Muscle of back (tissue), 13 donors: ENCODE results near the gene MFAP4. TPM values are rescaled to one million over a fixed set of nuclear protein-coding genes. Genes with fewer than 3 reads are reported as not detected.

ENCODE experiments used
- DNase-seq, 3 donors: peaks; one replicate each; pipeline versions ENCODE4 v3.0.0 to v3.0.0-alpha.2; 2013
- long read RNA-seq, 9 donors: transcript quantifications; one replicate each; lab custom pipeline, GENCODE V29; 2026
- polyA plus RNA-seq, 10 donors: library from polyadenylated mRNA; unstranded; fragments of 120-200 nt; gene quantifications; one replicate each; pipeline ENCODE4 v1.2.1, GENCODE V29; 2013; ENCODE audit not compliant: insufficient read length in 10 of 10

The MFAP4 gene
- polyA plus RNA-seq, result 100 to 1,000 TPM; 247 to 372 (median 275) TPM
- long read RNA-seq, donor 1, transcript MFAP4-201 (6 exons, 1,873 nt), result major isoform, 114 of 166 reads
- long read RNA-seq, donor 1, transcript MFAP4-202 (6 exons, 1,932 nt), result minor isoform, 8 of 166 reads
- long read RNA-seq, donor 1, transcript MFAP4-203 (5 exons, 1,876 nt), result minor isoform, 14 of 166 reads
- long read RNA-seq, donor 1, partial matches to known transcripts, result 30 of 166 reads
- long read RNA-seq, donor 1, other reads (novel, unspliced or antisense), result 0 of 166 reads
- long read RNA-seq, donor 2, transcript MFAP4-203 (5 exons, 1,876 nt), result minor isoform, 9 of 98 reads
- long read RNA-seq, donor 2, transcript MFAP4-202 (6 exons, 1,932 nt), result minor isoform, 5 of 98 reads
- long read RNA-seq, donor 2, transcript MFAP4-201 (6 exons, 1,873 nt), result major isoform, 70 of 98 reads
- long read RNA-seq, donor 2, partial matches to known transcripts, result 14 of 98 reads
- long read RNA-seq, donor 2, other reads (novel, unspliced or antisense), result 0 of 98 reads
- long read RNA-seq, donor 3, result 0 reads
- long read RNA-seq, donor 4, transcript MFAP4-202 (6 exons, 1,932 nt), result minor isoform, 8 of 145 reads
- long read RNA-seq, donor 4, transcript MFAP4-201 (6 exons, 1,873 nt), result major isoform, 95 of 145 reads
- long read RNA-seq, donor 4, transcript MFAP4-203 (5 exons, 1,876 nt), result minor isoform, 21 of 145 reads
- long read RNA-seq, donor 4, partial matches to known transcripts, result 21 of 145 reads
- long read RNA-seq, donor 4, other reads (novel, unspliced or antisense), result 0 of 145 reads
- long read RNA-seq, donor 5, transcript MFAP4-202 (6 exons, 1,932 nt), result minor isoform, 12 of 252 reads
- long read RNA-seq, donor 5, transcript MFAP4-201 (6 exons, 1,873 nt), result major isoform, 162 of 252 reads
- long read RNA-seq, donor 5, transcript MFAP4-203 (5 exons, 1,876 nt), result minor isoform, 20 of 252 reads
- long read RNA-seq, donor 5, partial matches to known transcripts, result 56 of 252 reads
- long read RNA-seq, donor 5, other reads (novel, unspliced or antisense), result 0 of 252 reads
- long read RNA-seq, donor 6, transcript MFAP4-201 (6 exons, 1,873 nt), result major isoform, 131 of 196 reads
- long read RNA-seq, donor 6, transcript MFAP4-203 (5 exons, 1,876 nt), result minor isoform, 12 of 196 reads
- long read RNA-seq, donor 6, transcript MFAP4-202 (6 exons, 1,932 nt), result minor isoform, 9 of 196 reads
- long read RNA-seq, donor 6, partial matches to known transcripts, result 44 of 196 reads
- long read RNA-seq, donor 6, other reads (novel, unspliced or antisense), result 0 of 196 reads
- long read RNA-seq, donor 7, transcript MFAP4-203 (5 exons, 1,876 nt), result minor isoform, 11 of 120 reads
- long read RNA-seq, donor 7, transcript MFAP4-202 (6 exons, 1,932 nt), result minor isoform, 7 of 120 reads
- long read RNA-seq, donor 7, transcript MFAP4-201 (6 exons, 1,873 nt), result major isoform, 86 of 120 reads
- long read RNA-seq, donor 7, partial matches to known transcripts, result 16 of 120 reads
- long read RNA-seq, donor 7, other reads (novel, unspliced or antisense), result 0 of 120 reads
- long read RNA-seq, donor 8, transcript MFAP4-202 (6 exons, 1,932 nt), result minor isoform, 7 of 139 reads
- long read RNA-seq, donor 8, transcript MFAP4-201 (6 exons, 1,873 nt), result major isoform, 86 of 139 reads
- long read RNA-seq, donor 8, transcript MFAP4-203 (5 exons, 1,876 nt), result minor isoform, 13 of 139 reads
- long read RNA-seq, donor 8, partial matches to known transcripts, result 33 of 139 reads
- long read RNA-seq, donor 8, other reads (novel, unspliced or antisense), result 0 of 139 reads
- long read RNA-seq, donor 9, transcript MFAP4-201 (6 exons, 1,873 nt), result major isoform, 17 of 22 reads
- long read RNA-seq, donor 9, partial matches to known transcripts, result 0 of 22 reads
- long read RNA-seq, donor 9, other reads (novel, unspliced or antisense), result 0 of 22 reads

DNA sequence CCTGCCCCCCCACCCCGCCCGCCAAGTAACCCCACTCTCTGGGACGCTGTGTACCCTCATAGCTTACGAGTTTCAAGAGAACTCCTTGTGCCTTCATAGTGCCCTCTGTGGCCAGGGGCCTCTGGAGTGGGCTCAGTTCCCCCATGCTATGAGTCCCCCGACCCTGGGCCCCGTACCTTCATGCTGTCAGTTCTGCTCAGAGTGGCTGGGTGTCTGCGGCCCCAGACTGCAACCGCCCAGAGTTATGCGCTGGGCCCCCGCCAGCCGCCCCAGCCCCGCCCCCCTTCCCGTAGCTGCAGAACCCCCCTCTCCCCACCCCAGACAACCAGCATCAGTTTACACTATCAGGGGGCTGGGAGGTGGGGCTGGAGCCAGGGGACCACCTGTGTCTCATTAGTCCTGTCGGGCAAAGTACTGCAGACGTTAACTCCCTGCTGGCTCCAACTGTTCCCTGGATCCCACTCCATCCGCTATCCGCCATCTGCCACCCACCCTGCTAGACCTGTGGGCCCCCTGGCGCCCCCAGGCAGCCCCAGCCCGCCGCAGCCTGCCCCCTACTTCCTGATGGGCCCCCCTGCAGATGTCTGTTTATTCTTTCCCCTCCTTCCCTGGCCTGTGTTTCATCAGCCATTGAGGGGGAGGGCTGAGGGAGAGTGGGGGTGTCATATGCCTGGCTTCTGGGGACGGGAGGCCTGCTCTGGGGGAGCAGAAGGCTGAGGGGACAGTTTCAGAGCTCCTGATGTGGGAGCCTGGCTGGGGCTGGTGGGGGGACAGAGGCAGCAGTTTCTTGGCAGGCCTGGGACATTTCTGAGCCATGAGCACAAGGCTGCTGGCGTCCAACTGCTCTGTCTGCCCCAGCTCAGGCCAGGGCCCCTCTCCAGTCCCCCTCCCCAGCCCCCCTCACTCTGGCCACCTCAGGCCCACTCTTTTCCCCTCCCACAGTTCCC lies at the start of gene MFAP4:
Gene MFAP4, minus strand, starts transcription at position 217 of the 947 bp plus-strand sequence. Its CDS starts 35 bp downstream, at position 182.
- DNase-seq, result peak; percentile 92 to 97 (median 96)

DNA sequence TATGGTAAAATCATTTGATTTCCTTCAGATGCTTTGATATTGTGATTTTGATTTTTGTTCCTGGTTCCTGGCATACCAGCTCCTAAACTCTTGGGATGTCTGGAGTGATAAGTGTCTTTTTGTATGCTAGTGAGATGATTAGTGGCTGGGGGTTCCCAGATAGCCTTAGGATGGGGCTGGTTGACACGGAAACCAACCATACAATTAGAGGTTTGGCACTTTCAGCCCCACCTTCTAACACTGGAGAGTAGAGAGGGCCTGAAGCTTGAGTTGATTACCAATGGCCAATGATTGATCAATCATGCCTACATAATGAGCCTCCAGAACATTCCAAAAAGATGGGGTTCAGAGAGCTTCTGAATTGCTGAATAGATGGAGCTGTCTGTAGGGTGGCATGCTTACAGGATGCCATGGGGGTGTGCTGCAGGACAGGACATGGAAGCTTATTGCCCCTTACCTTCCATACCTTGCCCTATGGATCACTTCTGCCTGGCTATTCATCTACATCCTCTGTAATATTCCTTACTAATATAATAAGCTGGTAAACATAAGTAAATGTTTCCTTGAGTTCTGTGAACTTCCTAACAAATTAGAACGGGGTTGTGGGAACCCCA lies 46.8 kb upstream of the MFAP4 start:
- DNase-seq, result no peak

GRCh38 chr17:19433255-19433654 lies 46.3 kb upstream of the MFAP4 start:
- DNase-seq, result no peak

DNA sequence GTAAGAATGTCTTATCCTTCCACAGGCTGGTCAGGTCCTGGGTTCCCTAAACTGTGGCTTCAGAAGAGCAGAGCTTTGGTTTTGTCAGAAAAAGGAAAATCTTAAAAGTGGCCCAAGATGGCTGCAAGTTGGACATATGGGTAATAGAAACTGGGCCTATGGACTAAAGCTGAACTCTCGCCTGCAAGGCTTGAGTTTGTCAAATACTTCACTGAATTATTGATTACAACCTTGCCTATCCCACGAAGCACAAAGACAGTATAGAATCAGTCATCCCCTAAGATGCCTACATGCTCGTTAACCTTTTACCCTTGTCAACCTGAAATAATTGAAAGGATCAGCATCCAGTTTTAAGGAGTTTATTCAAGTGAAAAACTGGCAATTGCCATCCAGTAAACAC lies 44.7 kb upstream of the MFAP4 start:
- DNase-seq, result no peak

DNA sequence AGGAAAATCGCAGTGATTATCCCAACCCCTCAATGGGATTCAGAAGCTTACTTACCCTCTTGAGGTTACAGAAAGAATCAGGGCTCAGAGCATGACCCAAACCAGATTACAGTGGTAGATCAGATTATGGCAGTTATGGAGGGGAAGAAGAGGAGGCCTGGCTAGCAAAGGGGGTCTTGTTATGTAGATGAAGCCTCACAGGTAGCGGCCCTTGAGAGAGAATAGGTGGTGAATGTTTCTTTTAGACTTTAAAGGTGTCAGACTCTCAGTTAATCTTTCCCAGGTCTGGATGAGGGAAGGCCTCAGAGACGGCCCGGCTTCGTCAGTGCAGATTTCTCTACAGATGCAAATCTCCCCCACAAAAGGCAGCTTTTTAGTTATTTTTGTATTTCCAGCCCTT lies 39.6 kb upstream of the MFAP4 start:
- DNase-seq, result no peak

DNA sequence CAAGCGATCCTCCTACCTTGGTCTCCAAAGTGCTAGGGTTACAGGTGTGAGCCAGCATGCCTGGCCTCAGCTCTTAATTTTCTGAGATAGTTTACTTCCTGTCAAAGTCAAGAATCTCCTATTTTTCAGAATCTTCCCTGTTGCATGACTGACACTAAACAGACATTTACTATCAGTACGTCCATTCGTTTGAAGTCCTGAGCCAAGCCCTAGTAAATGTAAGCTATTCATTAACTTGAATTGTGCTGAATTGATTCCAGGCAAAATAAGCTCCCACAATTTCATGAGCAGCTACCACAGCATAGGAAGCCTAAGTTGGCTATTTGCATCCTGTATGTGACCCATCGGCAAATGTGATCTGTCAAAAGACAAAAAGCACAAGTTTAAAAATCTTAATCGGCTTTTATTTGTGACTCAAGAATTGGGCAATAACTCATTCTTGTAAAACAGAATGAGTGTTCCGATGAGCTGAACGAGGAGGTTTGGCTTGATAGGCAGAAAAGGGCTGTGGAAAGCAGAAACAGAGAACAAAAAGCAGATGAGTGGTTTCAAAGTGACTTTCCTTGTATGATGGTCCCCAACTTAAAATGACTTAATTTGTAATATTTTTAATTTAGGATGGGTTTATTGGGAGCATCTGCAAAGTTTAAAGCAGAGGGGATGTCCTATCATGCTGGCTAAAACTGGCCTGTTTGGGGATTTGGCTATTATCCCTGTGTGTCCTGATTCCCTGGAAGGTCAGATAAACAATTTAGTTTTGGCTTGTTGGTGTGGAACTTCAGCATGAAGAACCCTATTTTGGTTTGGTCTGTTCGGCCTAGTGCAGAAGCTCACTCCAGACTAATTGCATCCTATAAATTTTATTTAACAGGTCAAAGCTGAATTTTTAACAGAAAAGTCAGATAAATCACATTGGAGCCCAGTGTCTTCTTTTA lies 38.2 kb upstream of the MFAP4 start:
- no peak for DNase-seq

DNA sequence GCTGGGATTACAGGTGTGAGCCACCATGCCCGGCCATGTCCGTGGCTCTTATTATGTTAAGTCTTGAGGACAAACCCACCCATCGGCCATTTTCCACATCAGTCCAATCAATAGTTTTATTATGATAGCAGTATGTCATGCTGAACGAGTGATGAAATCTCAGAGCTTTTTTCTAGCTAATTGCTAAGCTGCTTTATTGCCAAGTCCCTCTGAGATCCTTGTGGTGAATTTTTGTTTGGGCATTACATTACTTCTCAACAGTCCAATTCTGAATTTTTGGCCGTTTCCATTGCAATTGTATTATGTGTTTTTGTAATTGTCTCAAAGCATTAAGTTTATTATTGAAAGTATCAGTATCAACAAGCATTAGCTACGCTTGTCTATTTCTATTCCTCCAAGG lies 34.9 kb upstream of the MFAP4 start:
- DNase-seq, result no peak

- no peak for DNase-seq
Observed at GRCh38 chr17:19421219-19421618, 34.2 kb upstream of the MFAP4 start.

DNA sequence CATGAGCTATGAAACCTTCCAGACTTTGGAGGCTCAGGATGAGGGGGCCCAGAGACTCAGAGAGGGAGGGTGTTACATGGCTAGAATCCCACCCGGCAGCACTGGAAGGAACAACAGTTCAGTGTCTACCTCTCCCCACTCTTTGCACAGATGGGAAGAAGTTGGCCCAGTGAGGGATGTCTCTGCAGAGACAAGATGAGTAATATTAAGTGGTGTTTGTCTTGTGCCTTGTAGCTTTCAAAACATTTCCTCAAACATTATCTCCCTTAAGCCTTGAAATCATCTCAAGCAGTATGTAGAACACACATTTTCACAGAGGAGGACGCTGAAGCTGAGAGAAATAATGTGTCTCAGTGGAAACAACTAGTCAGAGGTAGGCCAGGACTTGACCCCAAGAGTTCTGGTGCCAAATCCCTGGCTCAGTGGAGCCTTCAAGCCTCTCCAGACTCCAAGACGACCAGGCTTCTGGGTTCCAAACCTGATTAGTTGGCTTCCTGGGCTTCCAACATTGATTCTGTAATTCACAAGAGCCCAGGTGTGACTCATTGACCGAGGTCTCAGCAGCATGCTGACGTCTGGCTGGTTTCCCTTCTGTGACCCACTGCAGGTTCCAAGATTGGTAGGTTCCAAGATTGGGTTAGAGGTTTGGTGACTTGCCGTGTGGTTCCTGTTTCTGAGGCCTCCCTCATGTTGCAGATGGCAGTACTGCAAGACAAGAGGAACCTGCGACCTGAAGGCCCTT lies 31.4 kb upstream of the MFAP4 start:
- DNase-seq, result peak in 1 of 3 donors; percentile 69

DNA sequence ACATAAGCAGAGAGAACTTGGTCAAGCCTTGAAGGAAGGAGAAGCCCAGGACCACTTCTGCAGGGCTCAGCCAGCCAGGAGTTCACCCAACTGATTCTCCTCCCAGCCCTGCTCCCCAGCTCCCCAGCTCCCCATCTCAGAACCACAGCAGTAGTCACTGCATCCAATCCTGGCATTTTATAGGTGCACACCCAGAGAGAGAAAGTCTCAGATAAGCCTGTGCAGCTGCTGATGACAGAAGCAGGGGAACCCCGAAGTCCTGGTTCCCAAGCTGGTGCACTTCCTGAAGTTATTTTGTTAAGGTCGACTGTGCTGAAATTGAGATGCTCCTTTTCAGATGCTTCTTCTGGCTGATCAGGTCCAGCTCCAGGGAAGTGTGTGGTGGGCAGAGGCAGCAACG lies 30.6 kb upstream of the MFAP4 start:
- no peak for DNase-seq

DNA sequence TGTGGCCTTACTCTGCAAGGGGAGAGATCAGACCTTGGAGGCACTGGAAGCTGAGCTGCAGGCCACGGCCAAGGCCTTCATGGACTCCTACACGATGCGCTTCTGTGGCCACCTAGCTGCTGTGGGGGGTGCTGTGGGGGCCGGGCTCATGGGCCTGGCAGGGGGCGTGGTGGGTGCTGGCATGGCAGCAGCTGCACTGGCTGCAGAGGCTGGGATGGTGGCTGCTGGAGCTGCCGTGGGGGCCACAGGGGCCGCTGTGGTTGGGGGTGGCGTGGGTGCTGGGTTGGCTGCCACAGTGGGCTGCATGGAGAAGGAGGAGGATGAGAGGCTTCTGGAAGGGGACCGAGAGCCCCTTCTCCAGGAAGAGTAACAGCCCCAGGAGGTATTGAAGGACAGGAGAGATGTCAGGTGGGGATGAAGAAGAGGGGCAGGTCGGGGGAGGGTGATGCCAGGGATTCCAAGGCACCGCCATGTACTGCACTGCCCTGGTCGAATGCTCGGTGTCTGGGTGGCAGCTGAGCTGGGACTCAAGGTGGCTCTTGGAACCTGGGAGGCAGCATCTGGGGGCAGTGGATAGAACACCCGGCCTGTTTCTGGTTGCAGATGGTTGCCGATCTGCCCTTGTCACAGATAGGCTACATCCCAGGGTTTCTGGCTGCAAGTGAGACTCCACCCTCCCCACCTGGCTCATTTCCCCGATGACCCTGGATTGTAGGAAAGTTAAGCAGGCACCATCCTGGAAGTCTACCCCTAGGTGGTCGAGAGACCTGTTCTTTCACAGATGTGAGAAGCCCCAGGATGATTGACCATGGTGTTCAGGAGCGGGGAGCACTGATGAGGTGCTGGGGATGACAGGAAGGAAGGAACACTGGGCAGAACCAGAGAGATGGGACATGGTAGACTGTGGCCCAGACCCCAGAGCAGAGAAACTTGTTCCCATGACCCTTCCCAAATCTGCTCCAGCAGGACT lies 29.1 kb upstream of the MFAP4 start:
- no peak for DNase-seq

- no peak for DNase-seq
Observed at GRCh38 chr17:19415311-19415710, 28.3 kb upstream of the MFAP4 start.

DNA sequence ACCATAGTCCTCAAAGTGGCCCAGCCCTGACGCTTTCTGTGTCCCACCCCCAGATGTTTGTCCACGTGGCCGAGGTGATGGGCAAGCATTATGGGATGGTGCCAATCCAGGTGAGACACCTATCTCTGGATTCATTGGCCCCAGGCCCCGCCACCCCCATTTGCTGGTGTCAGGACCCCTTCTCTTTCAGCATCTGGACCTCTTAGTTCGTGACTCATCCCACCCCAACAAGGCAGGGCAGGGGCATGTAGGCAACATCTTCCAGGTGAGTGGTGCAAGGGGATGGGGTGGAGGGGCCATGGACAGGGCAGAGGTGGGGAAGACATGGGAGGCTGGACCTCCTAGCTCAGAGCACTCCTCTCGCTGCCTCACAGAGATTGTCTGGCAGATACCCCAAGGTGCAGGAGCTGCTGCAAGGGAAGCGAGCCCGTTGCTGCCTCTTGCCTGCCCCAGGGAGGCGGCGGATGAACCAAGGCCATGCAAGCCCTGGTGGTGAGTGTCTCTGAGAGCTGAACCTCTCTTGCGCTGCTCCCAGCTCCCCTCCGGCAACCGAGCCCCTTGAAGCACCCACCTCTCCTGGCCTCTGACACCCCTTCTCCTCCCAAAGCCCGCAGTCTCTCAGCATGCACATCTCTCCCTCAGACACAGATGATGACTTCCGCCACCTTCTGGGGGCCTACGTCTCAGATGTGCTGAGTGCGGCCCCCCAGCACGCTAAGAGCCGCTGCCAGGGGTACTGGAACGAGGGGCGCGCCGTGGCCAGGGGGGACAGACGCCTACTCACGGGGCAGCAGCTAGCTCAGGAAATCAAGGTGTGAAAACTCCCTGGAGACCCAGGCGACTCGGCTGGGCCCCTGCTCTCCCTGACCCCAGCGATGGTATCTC lies 27.6 kb upstream of the MFAP4 start:
- no peak for DNase-seq

DNA sequence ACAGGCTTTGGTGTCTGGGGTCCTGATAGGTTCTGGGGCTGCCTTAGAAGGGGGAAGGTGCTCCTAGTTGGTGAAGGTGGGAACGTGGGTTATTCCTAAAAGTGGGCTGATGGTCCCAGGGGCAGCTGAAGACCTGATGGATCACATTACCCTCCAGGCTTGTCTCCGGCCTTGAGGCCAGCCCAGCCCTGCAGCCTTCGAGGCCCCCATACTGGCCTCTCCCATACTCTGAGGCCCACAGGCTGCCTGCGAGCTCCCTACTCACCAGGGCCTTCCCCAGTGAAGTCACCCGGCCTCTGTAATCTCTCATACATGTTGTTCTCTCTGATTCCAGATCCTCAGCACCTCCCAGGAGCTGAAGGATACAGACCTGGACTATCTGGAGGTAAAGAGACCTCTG lies 26.8 kb upstream of the MFAP4 start:
- DNase-seq, result no peak

DNA sequence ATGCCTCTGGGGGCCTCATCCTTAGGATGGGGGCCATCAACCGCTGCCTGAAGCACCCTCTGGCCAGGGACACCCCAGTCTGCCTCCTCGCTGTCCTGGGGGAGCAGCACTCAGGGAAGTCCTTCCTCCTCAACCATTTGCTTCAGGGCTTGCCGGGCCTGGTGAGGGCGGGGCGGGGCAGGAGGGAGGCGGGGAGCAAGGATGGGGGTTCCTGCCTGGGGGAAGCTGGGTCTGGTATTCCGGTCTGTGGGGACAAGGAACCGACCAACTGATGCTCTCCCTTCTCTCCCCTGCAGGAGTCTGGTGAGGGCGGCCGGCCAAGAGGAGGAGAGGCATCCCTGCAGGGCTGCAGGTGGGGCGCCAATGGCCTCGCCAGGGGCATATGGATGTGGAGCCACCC lies 26.0 kb upstream of the MFAP4 start:
- DNase-seq, result no peak
